Measurements from ENCODE around the gene SYT15B.
"Not testable (repeated sequence)": the region's sequence is repeated elsewhere in the genome, so short reads cannot be mapped to it uniquely, and the experiment has no call there.

SYT15B gene

GRCh38 chr10:47730911-47731310, 32.5 kb downstream of the SYT15B start:
- DNase-seq (ENCODE audit: extremely low read depth in 1 of 2, low read depth in 1 of 2), result not testable (repeated sequence)

- DNase-seq (ENCODE audit: extremely low read depth in 1 of 2, low read depth in 1 of 2), result not testable (repeated sequence)
Observed at GRCh38 chr10:47725740-47726139, 37.7 kb downstream of the SYT15B start.

- DNase-seq (ENCODE audit: extremely low read depth in 1 of 2, low read depth in 1 of 2), result not testable (repeated sequence)
Observed at GRCh38 chr10:47725047-47725446, 38.3 kb downstream of the SYT15B start.

- not testable (repeated sequence) for DNase-seq (ENCODE audit: extremely low read depth in 1 of 2, low read depth in 1 of 2)
Observed at GRCh38 chr10:47724119-47724518, 39.3 kb downstream of the SYT15B start.

- not testable (repeated sequence) for DNase-seq (ENCODE audit: extremely low read depth in 1 of 2, low read depth in 1 of 2)
Observed at GRCh38 chr10:47723362-47723761, 40.0 kb downstream of the SYT15B start.

- not testable (repeated sequence) for DNase-seq (ENCODE audit: extremely low read depth in 1 of 2, low read depth in 1 of 2)
Observed at GRCh38 chr10:47717011-47717769, 46.2 kb downstream of the SYT15B start.
